Renal cortical epithelial cell (primary cell): ENCODE data around the gene PDCD2L. TPM values are rescaled to one million over a fixed set of nuclear protein-coding genes. Genes with fewer than 3 reads are reported as not detected.
"Not testable (repeated sequence)": the region's sequence is repeated elsewhere in the genome, so short reads cannot be mapped to it uniquely, and the experiment has no call there.

ENCODE experiments used
- DNase-seq: peaks from one replicate; pipeline ENCODE4 v3.0.0-alpha.2; 2011; ENCODE audit warnings: low read depth
- total RNA-seq: library from RNA; depleted of rRNA; stranded (reverse); fragments of >200 nt; gene quantifications from 2 replicates; pipeline ENCODE4 v1.2.3, GENCODE V29; 2014

Gene PDCD2L
- total RNA-seq, result 10.8 and 30.9 TPM in 2 replicates

GRCh38 chr19:34404109-34404909, at the start of gene PDCD2L:
Gene PDCD2L (plus strand): TSS chr19:34404399. CDS start chr19:34404431, 32 bp downstream.
- peak; percentile 78 for DNase-seq

- no peak for DNase-seq
Observed at GRCh38 chr19:34355201-34355600, 49.0 kb upstream of the PDCD2L start.

GRCh38 chr19:34356875-34357274, 47.3 kb upstream of the PDCD2L start:
- DNase-seq, result no peak

- no peak for DNase-seq
Observed at GRCh38 chr19:34357431-34357830, 46.8 kb upstream of the PDCD2L start.

- peak; percentile 91 for DNase-seq
Observed at GRCh38 chr19:34359140-34359953, 44.9 kb upstream of the PDCD2L start.

GRCh38 chr19:34359954-34360315, 44.3 kb upstream of the PDCD2L start:
- no peak for DNase-seq

GRCh38 chr19:34360354-34360909, 43.8 kb upstream of the PDCD2L start:
- no peak for DNase-seq

GRCh38 chr19:34362679-34363069, 41.5 kb upstream of the PDCD2L start:
- DNase-seq, result no peak

GRCh38 chr19:34363094-34363493, 41.1 kb upstream of the PDCD2L start:
- no peak for DNase-seq

- no peak for DNase-seq
Observed at GRCh38 chr19:34363930-34364329, 40.3 kb upstream of the PDCD2L start.

- DNase-seq, result no peak
Observed at GRCh38 chr19:34364462-34364829, 39.8 kb upstream of the PDCD2L start.

GRCh38 chr19:34364830-34365462, 39.3 kb upstream of the PDCD2L start, which contains the start of gene GPI:
Gene GPI (plus strand): TSS chr19:34365196. CDS start chr19:34365267, 71 bp downstream.
- DNase-seq, result peak; percentile 8

GRCh38 chr19:34365463-34366401, 38.5 kb upstream of the PDCD2L start:
- no peak for DNase-seq

- peak; percentile 28 for DNase-seq
Observed at GRCh38 chr19:34366738-34367623, 37.2 kb upstream of the PDCD2L start.

GRCh38 chr19:34367624-34367957, 36.6 kb upstream of the PDCD2L start:
- no peak for DNase-seq

- DNase-seq, result no peak
Observed at GRCh38 chr19:34368338-34368737, 35.9 kb upstream of the PDCD2L start.

GRCh38 chr19:34369166-34369565, 35.0 kb upstream of the PDCD2L start:
- DNase-seq, result not testable (repeated sequence)

- no peak for DNase-seq
Observed at GRCh38 chr19:34370117-34370516, 34.1 kb upstream of the PDCD2L start.

GRCh38 chr19:34370983-34371382, 33.2 kb upstream of the PDCD2L start:
- no peak for DNase-seq
